ENCODE measurements around the gene GPR146.

GPR146 gene

DNA sequence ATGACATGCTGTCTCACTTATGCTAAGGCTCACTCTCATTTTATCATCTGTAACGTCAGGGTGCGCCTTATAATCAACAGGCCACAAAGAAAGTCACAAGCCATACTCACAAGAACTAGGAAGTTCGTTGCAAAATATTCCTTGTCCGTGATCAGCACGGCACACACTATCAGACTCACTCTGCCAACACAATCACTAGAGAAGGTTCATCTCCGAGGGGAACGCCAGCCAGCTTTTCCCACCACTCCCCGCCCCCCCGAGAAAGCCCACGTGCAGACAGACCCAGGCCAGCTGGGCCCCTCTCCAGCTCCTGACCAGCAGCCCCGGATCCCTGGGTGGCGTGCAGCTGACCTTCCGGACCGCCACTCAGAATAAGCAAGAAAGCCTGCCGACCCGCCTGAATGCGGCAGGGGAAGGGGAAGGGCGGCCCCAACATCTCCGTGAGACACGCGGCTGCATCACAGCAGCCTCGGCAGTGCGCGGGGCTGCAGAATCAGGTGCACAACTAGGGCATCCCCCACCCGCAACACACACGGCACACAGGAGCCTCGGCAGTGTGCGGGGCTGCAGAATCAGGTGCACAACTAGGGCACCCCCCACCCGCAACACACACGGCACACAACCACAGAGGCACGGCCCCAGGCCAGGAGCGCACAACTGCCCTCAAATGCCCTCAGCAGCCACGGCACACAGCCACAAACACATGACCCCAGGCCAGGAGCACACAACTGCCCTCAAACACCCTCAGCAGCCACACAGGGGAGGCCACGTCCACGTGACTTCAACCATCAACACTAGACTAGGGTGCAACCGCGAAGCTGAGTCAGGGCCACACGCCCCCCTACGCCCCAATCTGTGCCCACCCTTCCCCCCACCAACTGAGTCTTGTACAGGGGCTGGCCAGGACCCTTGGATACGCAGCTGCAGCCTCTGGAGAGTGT is 2.5 kb upstream of the GPR146 start:
- H3K27ac ChIP-seq (ENCODE audit: low read depth, low read length): no peak overlapping the region
- no peak overlapping the region for H3K9ac ChIP-seq (ENCODE audit: low read length)
- H3K4me1 ChIP-seq (ENCODE audit: insufficient read depth, low read length): peaks cover 24% of the 10 kb centered on the region

DNA sequence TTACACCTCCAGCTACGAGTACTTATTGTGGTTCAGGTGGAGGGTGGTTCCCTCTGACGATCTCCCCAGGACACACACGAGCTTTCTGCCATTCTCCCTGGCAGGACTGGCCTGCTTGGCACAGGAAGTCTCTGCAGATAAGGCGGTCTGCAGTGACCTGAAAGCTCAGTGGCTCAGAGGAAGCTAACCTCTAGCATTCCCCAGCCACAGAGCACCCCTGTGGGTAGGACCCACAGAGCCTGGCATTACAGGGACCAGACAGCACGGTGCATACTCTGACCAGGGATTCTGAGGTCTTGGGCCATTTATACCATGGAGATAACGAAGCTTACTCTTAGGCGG is 1.9 kb upstream of the GPR146 start:
- peaks cover 24% of the 10 kb centered on the region for H3K4me1 ChIP-seq (ENCODE audit: insufficient read depth, low read length)
- no peaks in the 10 kb centered on the region for H3K27me3 ChIP-seq (ENCODE audit: control insufficient read depth in 1 of 2, insufficient read depth in 2 of 2, low read length in 2 of 2)
- no peak overlapping the region for H3K9ac ChIP-seq (ENCODE audit: low read length)
- no peak overlapping the region for H3K27ac ChIP-seq (ENCODE audit: low read depth, low read length)
- H3K36me3 ChIP-seq (ENCODE audit: insufficient read depth, low read length): no peaks in the 10 kb centered on the region
- H3K4me3 ChIP-seq (ENCODE audit: low read depth in 1 of 2, low read length in 2 of 2): no peak overlapping the region
- no peaks in the 10 kb centered on the region for H3K9me3 ChIP-seq (ENCODE audit: low read length)

More for the DNA sequence above, 2.5 kb upstream of the GPR146 start:
- Histone ChIP-seq H3K36me3 (ENCODE audit: insufficient read depth, low read length) (no peaks in the 10 kb centered on the region), H3K27me3 (ENCODE audit: control insufficient read depth in 1 of 2, insufficient read depth in 2 of 2, low read length in 2 of 2) (no peaks in the 10 kb centered on the region), H3K4me3 (ENCODE audit: low read depth in 1 of 2, low read length in 2 of 2) (no peak overlapping the region), H3K9me3 (ENCODE audit: low read length) (no peaks in the 10 kb centered on the region)

DNA sequence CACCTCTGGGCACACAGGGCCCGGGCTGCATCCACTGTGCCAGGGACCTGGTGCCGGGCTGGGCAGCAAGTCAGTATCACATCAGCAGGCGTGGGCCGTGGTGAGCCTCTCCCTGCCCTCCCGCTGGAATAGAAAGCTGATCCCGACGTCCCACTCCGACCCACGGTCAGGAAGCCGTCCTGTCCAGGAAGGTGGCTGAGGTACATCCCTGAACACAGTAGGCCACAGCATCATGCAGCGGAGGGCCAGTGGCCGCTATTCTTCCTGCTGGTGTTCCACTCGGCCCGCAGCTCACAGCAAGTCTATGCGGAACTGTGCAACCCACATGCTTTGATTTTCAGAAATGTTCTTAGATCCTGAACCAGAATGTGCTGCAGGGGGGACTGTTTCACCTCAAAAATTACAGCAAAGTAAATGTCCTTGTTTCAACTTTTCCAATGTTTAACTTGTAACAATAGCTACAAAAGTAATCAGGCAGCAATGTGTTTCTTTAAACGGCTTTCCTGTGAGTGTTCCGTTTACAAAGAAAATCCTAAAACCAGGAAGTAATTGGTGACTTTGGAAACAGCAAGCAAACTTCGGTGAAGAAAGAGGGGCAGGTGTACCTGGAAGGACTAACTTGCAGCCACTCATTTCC is 676 bp upstream of the GPR146 start:
- H3K9ac ChIP-seq (ENCODE audit: low read length): peak overlapping the region; percentile 47
- H3K4me1 ChIP-seq (ENCODE audit: insufficient read depth, low read length): peaks cover 24% of the 10 kb centered on the region
- H3K9me3 ChIP-seq (ENCODE audit: low read length): no peaks in the 10 kb centered on the region
- H3K36me3 ChIP-seq (ENCODE audit: insufficient read depth, low read length): no peaks in the 10 kb centered on the region
- peak overlapping the region; percentile 89 for H3K27ac ChIP-seq (ENCODE audit: low read depth, low read length)
- peak overlapping the region; percentile 31 to 62 for H3K4me3 ChIP-seq (ENCODE audit: low read depth in 1 of 2, low read length in 2 of 2)
- H3K27me3 ChIP-seq (ENCODE audit: control insufficient read depth in 1 of 2, insufficient read depth in 2 of 2, low read length in 2 of 2): no peaks in the 10 kb centered on the region

DNA sequence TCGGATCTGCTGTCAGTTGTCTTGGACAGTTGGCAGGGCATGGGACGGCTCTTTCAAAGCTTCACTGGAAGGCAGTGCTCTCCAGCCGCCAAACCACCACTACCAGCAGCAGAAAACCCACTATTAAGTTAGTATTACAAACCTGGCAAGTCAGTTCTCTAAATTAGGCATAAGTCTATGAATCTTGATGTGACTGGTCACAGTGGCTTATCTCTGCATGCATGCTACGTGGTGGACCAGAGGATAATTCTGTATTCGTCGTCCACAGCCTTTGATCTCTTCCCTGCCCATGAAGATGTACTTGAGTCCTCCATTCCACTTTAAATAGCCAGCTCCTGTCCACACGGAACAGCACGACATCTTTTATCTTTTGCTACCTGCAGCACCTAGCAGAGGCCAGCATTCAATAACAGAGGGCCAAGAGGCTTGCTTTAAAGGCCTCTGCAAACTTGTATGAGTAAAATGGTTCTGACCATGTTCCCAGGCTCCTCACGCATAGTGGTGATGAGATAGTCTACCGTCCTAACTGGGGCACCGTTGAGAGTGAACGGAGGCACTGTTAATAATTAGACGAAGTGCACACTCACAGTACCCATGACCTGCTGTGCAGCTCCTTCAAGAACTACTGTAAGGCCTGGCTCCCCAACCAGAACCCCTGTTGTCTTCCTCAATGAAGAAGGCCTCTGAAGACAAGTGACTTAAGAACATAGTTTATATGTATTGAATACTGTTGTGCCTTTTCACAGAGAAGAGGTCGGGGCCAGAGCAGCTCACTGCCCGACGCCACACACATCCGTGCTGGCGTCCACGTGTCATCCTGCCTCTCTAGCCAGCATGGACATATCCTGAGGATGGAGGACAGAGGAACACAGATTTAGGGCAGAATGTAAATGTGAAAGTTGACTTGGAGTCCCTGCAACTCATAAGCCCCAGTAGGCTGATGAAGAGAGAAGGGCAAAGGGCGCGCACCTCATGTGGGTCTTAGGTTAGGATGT is 1.0 kb downstream of the GPR146 start:
- no peaks in the 10 kb centered on the region for H3K9me3 ChIP-seq (ENCODE audit: low read length)
- H3K27me3 ChIP-seq (ENCODE audit: control insufficient read depth in 1 of 2, insufficient read depth in 2 of 2, low read length in 2 of 2): no peaks in the 10 kb centered on the region
- H3K4me3 ChIP-seq (ENCODE audit: low read depth in 1 of 2, low read length in 2 of 2): peak overlapping the region in 1 of 2 donors; percentile 62
- peak overlapping the region; percentile 73 for H3K27ac ChIP-seq (ENCODE audit: low read depth, low read length)
- H3K9ac ChIP-seq (ENCODE audit: low read length): peak overlapping the region; percentile 42
- peaks cover 26% of the 10 kb centered on the region for H3K4me1 ChIP-seq (ENCODE audit: insufficient read depth, low read length)
- H3K36me3 ChIP-seq (ENCODE audit: insufficient read depth, low read length): no peaks in the 10 kb centered on the region

DNA sequence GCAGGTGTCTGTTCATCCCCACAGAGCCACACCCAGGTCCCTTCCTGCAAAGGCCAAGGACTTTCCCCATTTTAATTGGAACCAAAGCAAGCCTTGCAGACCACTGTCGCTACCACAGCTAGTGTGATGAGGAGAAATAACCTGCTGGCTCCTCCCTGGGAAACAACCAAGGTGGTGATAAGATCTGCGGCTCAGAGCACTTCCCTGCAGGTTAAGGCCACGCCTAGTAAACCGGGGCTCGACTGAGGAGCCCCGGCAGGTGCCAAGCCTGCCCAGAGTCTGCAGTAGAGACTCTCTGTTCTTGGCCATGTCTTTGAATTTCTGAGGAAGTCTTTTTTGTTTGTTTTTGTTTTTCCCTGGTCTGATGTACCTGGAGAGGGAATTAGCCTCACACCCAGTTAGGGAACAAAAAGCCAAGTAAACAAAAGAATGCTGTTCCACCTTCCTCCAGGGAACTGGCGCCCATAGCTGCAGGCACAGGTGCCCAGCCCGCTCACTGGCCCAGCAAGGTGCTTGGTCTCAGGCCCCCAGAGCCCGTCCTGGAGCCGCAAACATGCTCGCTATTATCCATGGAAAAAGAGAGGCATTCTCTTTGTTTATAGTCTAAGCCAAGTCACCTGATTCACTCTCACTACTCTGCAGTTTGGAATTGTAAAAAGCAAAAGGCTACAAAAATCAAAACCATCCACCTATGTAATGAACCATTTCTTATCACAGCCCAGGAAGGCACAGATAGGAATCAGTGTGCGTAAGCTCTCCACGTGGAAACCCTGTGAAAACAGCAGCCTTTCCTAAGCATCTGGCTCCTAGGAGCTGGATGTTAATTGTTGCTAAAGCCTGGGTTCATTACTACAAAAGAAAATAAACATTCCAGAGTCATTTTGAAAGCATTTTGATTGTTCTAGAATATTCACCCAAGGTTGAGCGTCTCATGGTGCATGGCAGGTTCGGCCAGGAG is 2.7 kb downstream of the GPR146 start:
- H3K4me1 ChIP-seq (ENCODE audit: insufficient read depth, low read length): peaks cover 30% of the 10 kb centered on the region
- no peak overlapping the region for H3K4me3 ChIP-seq (ENCODE audit: low read depth in 1 of 2, low read length in 2 of 2)

DNA sequence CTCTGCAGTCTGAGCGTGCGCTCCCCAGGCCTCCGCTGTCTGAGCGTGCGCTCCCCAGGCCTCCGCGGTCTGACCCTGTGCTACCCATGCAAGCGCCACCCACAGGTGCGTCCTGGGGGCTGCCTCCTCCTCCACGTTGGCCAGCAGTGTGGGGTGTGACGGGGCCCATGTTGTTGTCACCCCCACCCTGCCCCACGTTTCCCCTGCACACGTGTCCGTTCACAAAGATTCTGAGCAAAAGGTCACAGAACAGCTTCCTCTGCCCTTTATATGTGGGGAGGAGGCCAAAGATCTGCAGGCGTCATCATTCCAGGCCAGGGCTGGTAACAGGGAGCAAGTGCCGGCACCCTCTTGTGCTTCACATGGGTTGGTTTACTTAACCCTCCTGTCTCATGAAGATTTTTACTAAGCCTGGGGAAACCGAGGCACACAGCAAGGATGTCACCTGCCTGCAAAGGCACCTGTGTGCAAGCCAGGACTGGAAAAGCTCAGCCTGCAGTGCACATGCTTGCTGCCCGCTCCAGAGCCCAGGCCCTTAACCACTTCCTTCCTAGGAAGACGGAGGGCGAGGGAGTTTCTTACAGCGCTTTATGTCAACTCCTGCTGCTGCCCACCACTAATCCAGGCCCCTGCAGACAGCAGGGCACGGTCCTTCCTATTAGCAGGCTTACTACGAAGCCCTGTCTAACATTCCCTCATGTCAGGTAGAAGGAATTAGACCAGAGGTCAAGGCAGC is 4.8 kb downstream of the GPR146 start:
- Histone ChIP-seq H3K27ac (ENCODE audit: low read depth, low read length) (no peak overlapping the region), H3K9ac (ENCODE audit: low read length) (no peak overlapping the region), H3K27me3 (ENCODE audit: control insufficient read depth in 1 of 2, insufficient read depth in 2 of 2, low read length in 2 of 2) (no peaks in the 10 kb centered on the region), H3K9me3 (ENCODE audit: low read length) (no peaks in the 10 kb centered on the region), H3K4me1 (ENCODE audit: insufficient read depth, low read length) (peaks cover 34% of the 10 kb centered on the region), H3K36me3 (ENCODE audit: insufficient read depth, low read length) (no peaks in the 10 kb centered on the region), H3K4me3 (ENCODE audit: low read depth in 1 of 2, low read length in 2 of 2) (no peak overlapping the region)

More for the DNA sequence above, 2.7 kb downstream of the GPR146 start:
- no peak overlapping the region for H3K9ac ChIP-seq (ENCODE audit: low read length)
- no peaks in the 10 kb centered on the region for H3K27me3 ChIP-seq (ENCODE audit: control insufficient read depth in 1 of 2, insufficient read depth in 2 of 2, low read length in 2 of 2)
- H3K27ac ChIP-seq (ENCODE audit: low read depth, low read length): no peak overlapping the region
- no peaks in the 10 kb centered on the region for H3K9me3 ChIP-seq (ENCODE audit: low read length)
- H3K36me3 ChIP-seq (ENCODE audit: insufficient read depth, low read length): no peaks in the 10 kb centered on the region

DNA sequence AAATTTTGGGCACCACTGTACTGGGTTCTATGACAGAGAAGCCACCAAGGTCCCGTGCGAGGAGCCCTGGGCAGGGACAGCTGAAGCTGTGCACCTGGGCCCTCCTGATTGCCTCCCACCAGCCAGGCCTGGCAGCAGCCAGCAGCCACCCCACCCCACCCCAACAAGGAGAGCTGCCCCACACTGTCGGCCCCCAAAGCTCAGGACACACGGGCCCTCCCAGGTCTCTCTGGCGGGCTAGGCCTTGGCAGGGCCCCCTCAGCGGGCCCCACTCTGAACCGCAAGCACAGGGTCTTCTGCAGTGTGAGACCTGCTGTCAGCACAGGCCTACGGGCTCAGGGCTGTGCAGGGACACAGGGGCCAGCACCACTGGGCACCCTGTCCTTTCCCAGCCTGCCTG is 5.5 kb downstream of the GPR146 start:
- no peaks in the 10 kb centered on the region for H3K9me3 ChIP-seq (ENCODE audit: low read length)
- peaks cover 40% of the 10 kb centered on the region for H3K4me1 ChIP-seq (ENCODE audit: insufficient read depth, low read length)
- H3K9ac ChIP-seq (ENCODE audit: low read length): no peak overlapping the region
- no peaks in the 10 kb centered on the region for H3K27me3 ChIP-seq (ENCODE audit: control insufficient read depth in 1 of 2, insufficient read depth in 2 of 2, low read length in 2 of 2)
- H3K27ac ChIP-seq (ENCODE audit: low read depth, low read length): peak overlapping the region; percentile 14
- H3K36me3 ChIP-seq (ENCODE audit: insufficient read depth, low read length): no peaks in the 10 kb centered on the region
- no peak overlapping the region for H3K4me3 ChIP-seq (ENCODE audit: low read depth in 1 of 2, low read length in 2 of 2)

DNA sequence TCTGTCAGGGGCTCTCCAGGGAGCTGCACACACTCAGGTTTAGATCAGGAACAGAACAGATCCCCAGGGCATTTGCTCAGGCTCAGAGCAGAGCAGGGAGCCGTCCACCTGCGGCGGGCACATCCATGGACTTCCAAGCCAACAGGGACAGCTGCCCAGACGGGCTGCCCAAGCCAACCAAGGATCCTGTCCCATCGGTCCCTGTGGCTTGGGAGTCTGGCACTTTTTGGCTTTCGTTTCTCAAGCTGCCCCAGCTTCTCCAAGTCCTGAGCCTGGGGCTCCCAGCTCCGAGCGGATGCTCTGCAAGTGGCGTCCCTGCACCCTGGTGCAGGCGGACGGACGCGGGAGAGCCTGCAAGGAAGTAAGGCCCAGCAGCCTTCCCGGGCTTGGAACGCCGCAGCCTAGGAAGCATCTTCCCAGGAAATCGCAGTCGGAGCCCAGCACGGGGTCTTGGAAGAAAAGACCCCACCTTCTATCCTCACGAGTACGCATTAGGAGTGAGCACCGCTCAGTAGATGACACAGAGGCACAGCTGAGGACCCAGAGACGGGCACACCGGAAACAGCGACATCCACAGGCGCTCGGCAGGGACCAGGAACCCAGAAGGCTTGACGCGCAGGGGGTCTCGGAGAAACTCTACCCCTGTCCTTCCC is 6.0 kb downstream of the GPR146 start:
- no peaks in the 10 kb centered on the region for H3K9me3 ChIP-seq (ENCODE audit: low read length)
- H3K27me3 ChIP-seq (ENCODE audit: control insufficient read depth in 1 of 2, insufficient read depth in 2 of 2, low read length in 2 of 2): no peaks in the 10 kb centered on the region
- no peak overlapping the region for H3K4me3 ChIP-seq (ENCODE audit: low read depth in 1 of 2, low read length in 2 of 2)
- H3K4me1 ChIP-seq (ENCODE audit: insufficient read depth, low read length): peaks cover 40% of the 10 kb centered on the region
- peak overlapping the region; percentile 14 for H3K27ac ChIP-seq (ENCODE audit: low read depth, low read length)
- no peak overlapping the region for H3K9ac ChIP-seq (ENCODE audit: low read length)
- H3K36me3 ChIP-seq (ENCODE audit: insufficient read depth, low read length): no peaks in the 10 kb centered on the region

DNA sequence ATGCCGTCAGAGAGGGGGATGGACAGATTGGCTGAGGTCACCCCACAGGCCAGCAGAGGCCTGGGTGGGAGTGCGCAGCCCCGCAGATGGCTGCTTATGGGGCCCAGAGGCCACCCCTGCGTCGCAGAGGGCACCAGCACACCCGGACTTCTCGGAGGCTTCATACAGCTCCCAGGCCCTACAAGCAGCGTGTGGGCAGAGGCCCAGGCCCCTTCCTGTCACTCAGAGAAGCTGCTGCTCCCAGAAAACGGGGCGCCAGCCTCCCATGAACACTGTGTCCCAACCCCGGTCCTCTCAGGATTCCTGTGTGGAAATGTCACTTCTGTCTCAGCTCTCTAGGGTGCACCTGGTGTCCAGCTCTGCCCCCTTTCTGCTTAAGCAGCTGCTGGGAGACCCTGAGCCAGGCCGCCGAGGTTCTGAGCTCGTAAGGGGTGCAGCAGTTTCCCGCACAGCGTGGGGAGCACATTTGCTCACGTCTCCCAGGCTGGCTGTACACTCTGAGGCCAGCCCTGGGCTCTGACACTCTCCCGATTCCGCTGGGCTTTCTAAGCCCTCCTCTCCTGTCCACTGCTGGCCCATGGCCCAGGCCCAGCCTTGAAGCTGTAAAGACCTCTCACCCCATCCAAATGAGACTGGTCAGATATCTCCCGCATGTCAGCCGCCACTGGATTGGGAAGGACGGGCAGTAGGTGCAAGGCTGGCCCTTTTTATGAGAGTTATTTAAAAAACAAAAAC is 6.8 kb downstream of the GPR146 start:
- H3K4me1 ChIP-seq (ENCODE audit: insufficient read depth, low read length): peaks cover 46% of the 10 kb centered on the region
- no peaks in the 10 kb centered on the region for H3K36me3 ChIP-seq (ENCODE audit: insufficient read depth, low read length)
- H3K9me3 ChIP-seq (ENCODE audit: low read length): no peaks in the 10 kb centered on the region
- H3K27me3 ChIP-seq (ENCODE audit: control insufficient read depth in 1 of 2, insufficient read depth in 2 of 2, low read length in 2 of 2): no peaks in the 10 kb centered on the region
- H3K4me3 ChIP-seq (ENCODE audit: low read depth in 1 of 2, low read length in 2 of 2): no peak overlapping the region
- H3K27ac ChIP-seq (ENCODE audit: low read depth, low read length): no peak overlapping the region
- H3K9ac ChIP-seq (ENCODE audit: low read length): no peak overlapping the region
